IMR-90 (cell line): Measurements from ENCODE around the gene SKAP1. TPM values are rescaled to one million over a fixed set of nuclear protein-coding genes. Genes with fewer than 3 reads are reported as not detected.

ENCODE experiments used
- ATAC-seq: fragments of 200-7000 bp; cut with Tn5 transposase; 2 replicates; pipeline ENCODE4 v1.9.1; 2020; ENCODE audit warnings: low read depth, mild to moderate bottlenecking, moderate library complexity
- BruUV-seq: library from RNA; stranded (reverse); fragments of 400-500 nt; replicated peaks from 2 replicates; lab custom pipeline; 2021; lab: Mats Ljungman, UMichigan
- CTCF ChIA-PET: fragments of 300-600 bp; formaldehyde crosslinking; extraction: SDS; loops from one replicate; lab custom pipeline; 2021; ENCODE audit warnings: antibody characterized with exemption; lab: Yijun Ruan, JAX
- POLR2A ChIA-PET: fragments of 300-600 bp; sonication (Branson Sonifier 250); formaldehyde crosslinking; loops from one replicate; lab custom pipeline; 2022; ENCODE audit warnings: antibody characterized with exemption; ENCODE audit not compliant: unreplicated experiment; lab: Charles Lee
- DNase-seq: peaks from one replicate; pipeline ENCODE4 v3.0.0; 2013
- H2AFZ ChIP-seq: replicated peaks from 2 replicates; pipeline ENCODE3; 2013; ENCODE audit warnings: low read length, mild to moderate bottlenecking; ENCODE audit not compliant: poor library complexity
- H2AK5ac ChIP-seq: 2 replicates; pipeline ENCODE4 v1.6.1; 2013; ENCODE audit warnings: low read depth, low read length, inconsistent platforms
- H2AK9ac ChIP-seq: replicated peaks from 2 replicates; pipeline ENCODE3; 2013; ENCODE audit warnings: mild to moderate bottlenecking, low read depth, low read length, moderate library complexity; ENCODE audit not compliant: poor library complexity
- H2BK120ac ChIP-seq: 2 replicates; pipeline ENCODE4 v1.6.1; 2013; ENCODE audit warnings: low read depth, low read length, inconsistent platforms
- H2BK15ac ChIP-seq: 3 replicates; pipeline ENCODE4 v1.6.1; 2013; ENCODE audit warnings: low read depth, low read length, inconsistent platforms
- H2BK20ac ChIP-seq: 2 replicates; pipeline ENCODE4 v1.6.1; 2013; ENCODE audit warnings: low read depth, mild to moderate bottlenecking, inconsistent platforms, low read length, moderate library complexity
- H2BK5ac ChIP-seq: 2 replicates; pipeline ENCODE4 v1.6.1; 2013; ENCODE audit warnings: mild to moderate bottlenecking, low read depth, low read length, inconsistent platforms; ENCODE audit not compliant: poor library complexity, severe bottlenecking
- H3K14ac ChIP-seq: replicated peaks from 2 replicates; pipeline ENCODE4 v1.6.1; 2013; ENCODE audit warnings: low read depth, low read length, inconsistent platforms
- H3K18ac ChIP-seq: 2 replicates; pipeline ENCODE4 v1.6.1; 2013; ENCODE audit warnings: low read depth, low read length, control low read depth
- H3K23ac ChIP-seq: 2 replicates; pipeline ENCODE4 v1.6.1; 2013; ENCODE audit warnings: low read depth, low read length, inconsistent platforms
- H3K27ac ChIP-seq: 2 replicates; pipeline ENCODE4 v1.5.1; 2013; ENCODE audit warnings: mild to moderate bottlenecking, control low read depth, low read length; ENCODE audit not compliant: insufficient read depth
- H3K27me3 ChIP-seq: 2 replicates; pipeline ENCODE4 v1.6.1; 2013; ENCODE audit warnings: low read length; ENCODE audit not compliant: control insufficient read depth, insufficient read depth
- H3K36me3 ChIP-seq: 2 replicates; pipeline ENCODE4 v1.6.1; 2013; ENCODE audit warnings: low read length, mixed read lengths; ENCODE audit not compliant: control insufficient read depth, insufficient read depth
- H3K4ac ChIP-seq: 2 replicates; pipeline ENCODE4 v1.6.1; 2013; ENCODE audit warnings: low read depth, low read length, inconsistent platforms
- H3K4me1 ChIP-seq: 2 replicates; pipeline ENCODE4 v1.6.1; 2013; ENCODE audit warnings: low read length, mixed read lengths; ENCODE audit not compliant: control insufficient read depth, insufficient read depth
- H3K4me2 ChIP-seq: 2 replicates; pipeline ENCODE4 v1.6.1; 2013; ENCODE audit warnings: low read depth, mild to moderate bottlenecking, control low read depth, low read length, moderate library complexity
- H3K4me3 ChIP-seq: 2 replicates; pipeline ENCODE4 v1.5.1; 2013; ENCODE audit warnings: low read depth, mild to moderate bottlenecking, control low read depth, low read length, moderate library complexity; ENCODE audit not compliant: insufficient read depth
- H3K56ac ChIP-seq: 2 replicates; pipeline ENCODE4 v1.6.1; 2013; ENCODE audit warnings: low read length, inconsistent platforms; ENCODE audit not compliant: insufficient read depth; ENCODE audit errors: extremely low read depth
- H3K79me1 ChIP-seq, 2 experiments: 2 replicates each; pipeline ENCODE4 v1.6.1; 2013; ENCODE audit warnings: low read length in 2 of 2, inconsistent platforms in 1 of 2, low read depth in 1 of 2
- H3K9ac ChIP-seq: 2 replicates; pipeline ENCODE4 v1.6.1; 2013; ENCODE audit warnings: low read depth, low read length, control low read depth
- H3K9me1 ChIP-seq: 2 replicates; pipeline ENCODE4 v1.6.1; 2013; ENCODE audit warnings: low read length, inconsistent platforms; ENCODE audit not compliant: insufficient read depth
- H3K9me3 ChIP-seq: 2 replicates; pipeline ENCODE4 v1.6.1; 2013; ENCODE audit warnings: low read length; ENCODE audit not compliant: control insufficient read depth, insufficient read depth
- H4K20me1 ChIP-seq: 2 replicates; pipeline ENCODE4 v1.6.1; 2013; ENCODE audit warnings: low read length, inconsistent platforms; ENCODE audit not compliant: insufficient read depth
- H4K5ac ChIP-seq: 2 replicates; pipeline ENCODE4 v1.6.1; 2013; ENCODE audit warnings: mild to moderate bottlenecking, low read depth, low read length, control low read depth
- H4K8ac ChIP-seq, 2 experiments: 2 replicates each; pipeline ENCODE4 v1.6.1; 2013; ENCODE audit warnings: low read depth in 2 of 2, low read length in 2 of 2, control low read depth in 1 of 2, inconsistent platforms in 1 of 2
- H4K91ac ChIP-seq: 2 replicates; pipeline ENCODE4 v1.6.1; 2013; ENCODE audit warnings: low read depth, low read length, inconsistent platforms; ENCODE audit not compliant: insufficient read depth
- BHLHE40 ChIP-seq: fragments of 150-350 bp; IDR thresholded peaks from 2 replicates; pipeline ENCODE4 v1.6.1; 2016; ENCODE audit warnings: mild to moderate bottlenecking, low read depth, low read length
- CEBPB ChIP-seq: IDR thresholded peaks from 2 replicates; pipeline ENCODE4 v1.6.1; 2012; ENCODE audit warnings: low read depth, low read length, improper control_type of control experiment
- CHD1 ChIP-seq: IDR thresholded peaks from 2 replicates; pipeline ENCODE4 v1.6.1; 2012; ENCODE audit warnings: low read depth, low read length, improper control_type of control experiment
- FOS ChIP-seq: fragments of 150-350 bp; IDR thresholded peaks from 2 replicates; pipeline ENCODE4 v1.6.1; 2016; ENCODE audit warnings: low read depth, low read length
- MAFK ChIP-seq: IDR thresholded peaks from 2 replicates; pipeline ENCODE4 v1.6.1; 2012; ENCODE audit warnings: low read depth, low read length, improper control_type of control experiment
- MAZ ChIP-seq: IDR thresholded peaks from 2 replicates; pipeline ENCODE4 v1.6.1; 2012; ENCODE audit warnings: low read depth, mild to moderate bottlenecking, low read length, improper control_type of control experiment, moderate library complexity, borderline replicate concordance
- MXI1 ChIP-seq: IDR thresholded peaks from 2 replicates; pipeline ENCODE4 v1.6.1; 2012; ENCODE audit warnings: low read depth, mild to moderate bottlenecking, low read length, moderate library complexity, borderline replicate concordance
- NFE2L2 ChIP-seq: fragments of 150-350 bp; IDR thresholded peaks from 2 replicates; pipeline ENCODE4 v1.6.1; 2016; ENCODE audit warnings: low read depth, mild to moderate bottlenecking, low read length
- POLR2A ChIP-seq: IDR thresholded peaks from 2 replicates; pipeline ENCODE4 v1.6.1; 2012; ENCODE audit warnings: mild to moderate bottlenecking, low read depth, low read length
- RAD21 ChIP-seq: IDR thresholded peaks from 2 replicates; pipeline ENCODE4 v1.6.1; 2012; ENCODE audit warnings: low read length, improper control_type of control experiment
- RCOR1 ChIP-seq: IDR thresholded peaks from 2 replicates; pipeline ENCODE4 v1.6.1; 2012; ENCODE audit warnings: mild to moderate bottlenecking, low read length, improper control_type of control experiment; ENCODE audit not compliant: insufficient replicate concordance
- RFX5 ChIP-seq: IDR thresholded peaks from 2 replicates; pipeline ENCODE4 v1.8.0; 2012; ENCODE audit warnings: low read depth, mild to moderate bottlenecking, low read length, moderate library complexity
- SMC3 ChIP-seq: fragments of 150-350 bp; IDR thresholded peaks from 2 replicates; pipeline ENCODE4 v1.6.1; 2016; ENCODE audit warnings: low read depth, mild to moderate bottlenecking, antibody characterized with exemption, low read length, moderate library complexity
- WGBS, 2 experiments: methylation state at CpG; one replicate each; pipeline versions ENCODE4 v1.1.5 to v1.1.7; 2013; ENCODE audit warnings: missing lambda C conversion rate in 2 of 2; ENCODE audit not compliant: insufficient read length in 1 of 2; ENCODE audit errors: extremely low coverage in 2 of 2; 5-methylcytosine and 5-hydroxymethylcytosine counted together
- dilution Hi-C: fragments of 300-500 bp; cut with HindIII; formaldehyde crosslinking; loops from one replicate; pipeline ENCODE4 v1.14.3; 2018; ENCODE audit warnings: low sequenced_read_pairs; ENCODE audit not compliant: unreplicated experiment
- in situ Hi-C: fragments of 300-500 bp; cut with MboI; formaldehyde crosslinking; loops from 3 replicates; pipeline ENCODE4 v1.14.3; 2019; ENCODE audit warnings: low sequenced_read_pairs, inconsistent platforms, mixed read lengths
- intact Hi-C: fragments of 100-400 bp; cut with micrococcal nuclease; formaldehyde crosslinking; loops from 2 replicates; pipeline ENCODE4 v1.10.0; 2022
- polyA plus RNA-seq, 3 experiments: library from polyadenylated mRNA; depleted of rRNA; stranded (reverse); fragments of >200 nt; gene quantifications; 2 replicates each; pipeline ENCODE4 v1.2.3, GENCODE V29; 2012; ENCODE audit warnings: low replicate concordance in 1 of 3
- total RNA-seq: library from RNA; depleted of rRNA; stranded (reverse); fragments of >200 nt; gene quantifications from 2 replicates; pipeline ENCODE4 v1.2.3, GENCODE V29; 2012
- TF ChIP-seq, protein P1 (sequence below): conservative IDR thresholded peaks from 2 replicates; pipeline ENCODE4 v1.5.1; 2012; ENCODE audit warnings: mild to moderate bottlenecking, low read depth, low read length, improper control_type of control experiment
- TF ChIP-seq, protein P2 (sequence below): fragments of 150-350 bp; IDR thresholded peaks from 2 replicates; pipeline ENCODE4 v1.6.1; 2016; ENCODE audit warnings: low read depth, mild to moderate bottlenecking, low read length, moderate library complexity, borderline replicate concordance
- TF ChIP-seq, protein P3 (sequence below): fragments of 150-350 bp; IDR thresholded peaks from 2 replicates; pipeline ENCODE4 v1.6.1; 2017; ENCODE audit warnings: mild to moderate bottlenecking, antibody characterized with exemption, low read length, low read depth

Gene SKAP1
- total and polyA plus RNA-seq, 2 of the 4 experiments (the other 2 are of a cell fraction), result not detected

DNA sequence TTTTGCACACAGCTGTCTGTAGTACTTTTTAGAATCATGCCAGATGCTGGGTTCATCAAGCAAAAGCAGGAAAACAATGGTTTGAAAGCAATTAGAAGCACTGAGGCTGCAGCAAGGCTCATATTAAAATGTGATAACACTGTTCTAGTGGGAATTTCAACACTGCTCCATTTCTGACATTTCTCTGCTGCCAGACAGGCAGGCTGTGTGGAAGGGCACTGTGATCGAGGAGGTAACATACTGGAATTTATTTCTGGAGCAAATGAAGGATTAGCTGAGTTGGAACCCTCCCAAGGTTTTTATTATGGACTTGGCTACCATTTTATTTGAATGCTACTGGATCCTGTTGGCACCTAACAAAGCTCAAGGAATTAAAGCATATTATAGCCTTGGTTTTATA is 66.9 kb downstream of the SKAP1 start:
- no peak overlapping the region for H2BK5ac ChIP-seq
- CTCF ChIA-PET, result interaction anchor here (1.2 to 1.7 kb wide), 2 partner anchors 11 to 12 kb away, joined by 4 to 6 read pairs; no protein-coding TSS in a partner anchor
- no TSS peak for BruUV-seq
- H2BK20ac ChIP-seq, result no peak overlapping the region
- H3K27ac ChIP-seq, result no peak overlapping the region
- H3K4me2 ChIP-seq, result no peak overlapping the region
- H3K18ac ChIP-seq, result no peak overlapping the region
- no peak overlapping the region for H4K5ac ChIP-seq
- H2BK15ac ChIP-seq, result no peak overlapping the region
- no peak overlapping the region for H3K14ac ChIP-seq
- no peak overlapping the region for H4K91ac ChIP-seq
- H4K8ac ChIP-seq, result no peak overlapping the region
- POLR2A ChIA-PET, result no interaction called here
- no peak overlapping the region for H3K9ac ChIP-seq
- no peaks in the 10 kb centered on the region for H3K9me1 ChIP-seq
- no peaks in the 10 kb centered on the region for H3K79me1 ChIP-seq
- in situ Hi-C loops, result no loop called here
- intact Hi-C loops, result no loop called here
- H3K4ac ChIP-seq, result no peak overlapping the region
- no peak overlapping the region for H2AK5ac ChIP-seq
- H2AFZ ChIP-seq, result no peak overlapping the region
- no peaks in the 10 kb centered on the region for H3K9me3 ChIP-seq
- DNase-seq (no peak), ATAC-seq (no peak)
- dilution Hi-C loops, result no loop called here
- H3K36me3 ChIP-seq, result no peaks in the 10 kb centered on the region
- no peak overlapping the region for H3K56ac ChIP-seq
- H2AK9ac ChIP-seq, result no peak overlapping the region
- peaks cover 50% of the 10 kb centered on the region for H3K27me3 ChIP-seq
- WGBS, 2 experiments, result 33% methylated on average over 1 of the region's 1 CpG; no CpG with 5 or more reads in 1 of the 2 experiments
- no peak for TF ChIP-seq RFX5
- TF ChIP-seq, protein P1, sequence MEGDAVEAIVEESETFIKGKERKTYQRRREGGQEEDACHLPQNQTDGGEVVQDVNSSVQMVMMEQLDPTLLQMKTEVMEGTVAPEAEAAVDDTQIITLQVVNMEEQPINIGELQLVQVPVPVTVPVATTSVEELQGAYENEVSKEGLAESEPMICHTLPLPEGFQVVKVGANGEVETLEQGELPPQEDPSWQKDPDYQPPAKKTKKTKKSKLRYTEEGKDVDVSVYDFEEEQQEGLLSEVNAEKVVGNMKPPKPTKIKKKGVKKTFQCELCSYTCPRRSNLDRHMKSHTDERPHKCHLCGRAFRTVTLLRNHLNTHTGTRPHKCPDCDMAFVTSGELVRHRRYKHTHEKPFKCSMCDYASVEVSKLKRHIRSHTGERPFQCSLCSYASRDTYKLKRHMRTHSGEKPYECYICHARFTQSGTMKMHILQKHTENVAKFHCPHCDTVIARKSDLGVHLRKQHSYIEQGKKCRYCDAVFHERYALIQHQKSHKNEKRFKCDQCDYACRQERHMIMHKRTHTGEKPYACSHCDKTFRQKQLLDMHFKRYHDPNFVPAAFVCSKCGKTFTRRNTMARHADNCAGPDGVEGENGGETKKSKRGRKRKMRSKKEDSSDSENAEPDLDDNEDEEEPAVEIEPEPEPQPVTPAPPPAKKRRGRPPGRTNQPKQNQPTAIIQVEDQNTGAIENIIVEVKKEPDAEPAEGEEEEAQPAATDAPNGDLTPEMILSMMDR, result no peak
- no peak for TF ChIP-seq MXI1
- no peak for TF ChIP-seq MAZ
- TF ChIP-seq POLR2A, result no peak
- no peak for TF ChIP-seq RCOR1
- no peak for TF ChIP-seq SMC3
- no peak for TF ChIP-seq NFE2L2
- TF ChIP-seq BHLHE40, result no peak
- no peak for TF ChIP-seq MAFK
- TF ChIP-seq CHD1, result no peak
- TF ChIP-seq FOS, result no peak
- no peak for TF ChIP-seq RAD21
- TF ChIP-seq CEBPB, result no peak
- TF ChIP-seq, protein P2, sequence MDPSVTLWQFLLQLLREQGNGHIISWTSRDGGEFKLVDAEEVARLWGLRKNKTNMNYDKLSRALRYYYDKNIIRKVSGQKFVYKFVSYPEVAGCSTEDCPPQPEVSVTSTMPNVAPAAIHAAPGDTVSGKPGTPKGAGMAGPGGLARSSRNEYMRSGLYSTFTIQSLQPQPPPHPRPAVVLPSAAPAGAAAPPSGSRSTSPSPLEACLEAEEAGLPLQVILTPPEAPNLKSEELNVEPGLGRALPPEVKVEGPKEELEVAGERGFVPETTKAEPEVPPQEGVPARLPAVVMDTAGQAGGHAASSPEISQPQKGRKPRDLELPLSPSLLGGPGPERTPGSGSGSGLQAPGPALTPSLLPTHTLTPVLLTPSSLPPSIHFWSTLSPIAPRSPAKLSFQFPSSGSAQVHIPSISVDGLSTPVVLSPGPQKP, result no peak
- TF ChIP-seq, protein P3, sequence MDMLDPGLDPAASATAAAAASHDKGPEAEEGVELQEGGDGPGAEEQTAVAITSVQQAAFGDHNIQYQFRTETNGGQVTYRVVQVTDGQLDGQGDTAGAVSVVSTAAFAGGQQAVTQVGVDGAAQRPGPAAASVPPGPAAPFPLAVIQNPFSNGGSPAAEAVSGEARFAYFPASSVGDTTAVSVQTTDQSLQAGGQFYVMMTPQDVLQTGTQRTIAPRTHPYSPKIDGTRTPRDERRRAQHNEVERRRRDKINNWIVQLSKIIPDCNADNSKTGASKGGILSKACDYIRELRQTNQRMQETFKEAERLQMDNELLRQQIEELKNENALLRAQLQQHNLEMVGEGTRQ, result no peak
- H3K4me1 ChIP-seq, result no peaks in the 10 kb centered on the region
- no peak overlapping the region for H3K4me3 ChIP-seq
- H4K20me1 ChIP-seq, result no peaks in the 10 kb centered on the region
- H2BK120ac ChIP-seq, result no peak overlapping the region
- H3K23ac ChIP-seq, result no peak overlapping the region
